Amygdala (tissue), 56 donors: ENCODE results near the gene ALS2CL.
A peak's percentile ranks its signal among the peaks of the same experiment; 100 is the strongest.

Source experiments
- DNase-seq, 56 donors: peaks; one replicate each; lab custom pipeline; 2025; lab: John Stamatoyannopoulos, UW

Gene ALS2CL

GRCh38 chr3:46668116-46668515 lies 25.4 kb downstream of the ALS2CL start:
- no peak for DNase-seq

- no peak for DNase-seq
These were observed 25.8 kb downstream of the ALS2CL start for GRCh38 chr3:46667657-46668056.

GRCh38 chr3:46667061-46667621 lies 26.3 kb downstream of the ALS2CL start:
- no peak for DNase-seq

GRCh38 chr3:46666453-46666845 lies 27.0 kb downstream of the ALS2CL start:
- no peak for DNase-seq

- no peak for DNase-seq
These were observed 27.6 kb downstream of the ALS2CL start for GRCh38 chr3:46665763-46666452.

GRCh38 chr3:46664971-46665762 lies 28.3 kb downstream of the ALS2CL start:
- peak in 7 of 56 donors; percentile 8 to 43 (median 15) for DNase-seq

GRCh38 chr3:46664188-46664970 lies 29.1 kb downstream of the ALS2CL start:
- no peak for DNase-seq

- no peak for DNase-seq
These were observed 29.8 kb downstream of the ALS2CL start for GRCh38 chr3:46663591-46664135.

- peak in 39 of 56 donors; percentile 13 to 77 (median 50) for DNase-seq
These were observed 30.5 kb downstream of the ALS2CL start for GRCh38 chr3:46662771-46663551.

- DNase-seq: no peak
These were observed 31.4 kb downstream of the ALS2CL start for GRCh38 chr3:46661776-46662766.

GRCh38 chr3:46660543-46661523 lies 32.6 kb downstream of the ALS2CL start:
- peak in 2 of 56 donors; percentile 14 to 17 for DNase-seq

- DNase-seq: no peak
These were observed 33.5 kb downstream of the ALS2CL start for GRCh38 chr3:46660003-46660402.

- DNase-seq: no peak
These were observed 34.2 kb downstream of the ALS2CL start for GRCh38 chr3:46659285-46659684.

GRCh38 chr3:46656778-46657556 lies 36.5 kb downstream of the ALS2CL start:
- DNase-seq: no peak

GRCh38 chr3:46655271-46655670 lies 38.2 kb downstream of the ALS2CL start:
- no peak for DNase-seq

GRCh38 chr3:46651084-46651483 lies 42.4 kb downstream of the ALS2CL start:
- no peak for DNase-seq
